Tibial artery (tissue), 4 donors: ENCODE data around the gene MATN3.

ENCODE experiments used
- DNase-seq, 2 donors: peaks; one replicate each; pipeline ENCODE4 v3.0.0-alpha.2; 2019
- H3K27ac ChIP-seq, 2 donors: fragments of 200-600 bp; sonication (generic) in 1 of 2; 1 replicate in 1 of 2; 2 replicates in 1 of 2; pipeline ENCODE4 v1.5.1; 2018 to 2019; ENCODE audit warnings: mild to moderate bottlenecking in 1 of 2
- H3K27me3 ChIP-seq, 2 donors: fragments of 200-600 bp; sonication (generic) in 1 of 2; one replicate each; pipeline versions ENCODE4 v1.5.1 to v1.6.0; 2016 to 2019
- H3K36me3 ChIP-seq, 3 donors: fragments of 200-600 bp; sonication (generic) in 2 of 3; one replicate each; pipeline ENCODE4 v1.5.1; 2016 to 2019; ENCODE audit warnings: mild to moderate bottlenecking in 2 of 3
- H3K4me1 ChIP-seq, 4 donors: fragments of 200-600 bp; sonication (generic) in 2 of 4; 1 replicate in 3 of 4; 2 replicates in 1 of 4; pipeline ENCODE4 v1.5.1; 2016 to 2019
- H3K4me3 ChIP-seq, 2 donors: fragments of 200-600 bp; sonication (generic) in 1 of 2; 1 replicate in 1 of 2; 2 replicates in 1 of 2; pipeline ENCODE4 v1.5.1; 2018 to 2019; ENCODE audit warnings: mild to moderate bottlenecking in 2 of 2
- H3K9me3 ChIP-seq, 3 donors: fragments of 200-600 bp; sonication (generic) in 1 of 3; one replicate each; pipeline ENCODE4 v1.5.1; 2016 to 2019
- CTCF ChIP-seq, 2 experiments: fragments of 200-600 bp in 1 of 2; fragments of 450-650 bp in 1 of 2; IDR thresholded peaks; one replicate each; pipeline ENCODE4 v1.5.1; 2017 to 2019; ENCODE audit warnings: antibody characterized with exemption in 2 of 2, mild to moderate bottlenecking in 1 of 2, moderate library complexity in 1 of 2
- intact Hi-C: fragments of 100-400 bp; cut with DNase I; formaldehyde crosslinking; loops from one replicate; pipeline ENCODE4 v1.15.0; 2023; ENCODE audit warnings: low total_unique reads

MATN3 gene

GRCh38 chr2:19943189-19943588 is 69.3 kb downstream of the MATN3 start:
- no peak for DNase-seq
- peaks cover under 1 to 8% (median 6%) of the 10 kb centered on the region in 3 donors for H3K36me3 ChIP-seq
- H3K9me3 ChIP-seq: no peaks in the 10 kb centered on the region
- intact Hi-C loops: no loop called here
- no peak for TF ChIP-seq CTCF (IDR thresholded peaks at IDR 0.05)
- no peaks in the 10 kb centered on the region for H3K4me1 ChIP-seq
- no peaks in the 10 kb centered on the region for H3K27me3 ChIP-seq
- no peak overlapping the region for H3K4me3 ChIP-seq
- H3K27ac ChIP-seq: no peak overlapping the region

- H3K27ac ChIP-seq: no peak overlapping the region
- intact Hi-C loops: no loop called here
- no peak overlapping the region for H3K4me3 ChIP-seq
- no peaks in the 10 kb centered on the region for H3K27me3 ChIP-seq
- H3K4me1 ChIP-seq: no peaks in the 10 kb centered on the region
- DNase-seq: no peak
- H3K9me3 ChIP-seq: no peaks in the 10 kb centered on the region
- no peak for TF ChIP-seq CTCF (IDR thresholded peaks at IDR 0.05)
- H3K36me3 ChIP-seq: peaks cover 11 to 16% (median 16%) of the 10 kb centered on the region in 3 donors
These were observed 70.3 kb downstream of the MATN3 start for GRCh38 chr2:19942199-19942598.
